Left ventricle myocardium superior (tissue), 1 donor: Measurements from ENCODE around the gene CCDC92. TPM values are rescaled to one million over a fixed set of nuclear protein-coding genes. Genes with fewer than 3 reads are reported as not detected.

ENCODE experiments used
- total RNA-seq: library from RNA; stranded (reverse); fragmentation: NEBNext Ultra II Directional; extraction: Animal tissue kit (Norgen Biotek cat#: 25700); gene quantifications from one replicate; pipeline ENCODE4 v1.2.1, GENCODE V29; 2021
- donor health status: DM: no; HTN: yes; CAD: no; lungs with severe emphysema.

Gene CCDC92
- total RNA-seq, 1 donor from 2014 or later = 54.0 TPM

Other genes starting within 250 kb of the CCDC92 start
- gene DNAH10, start 210.5 kb downstream of the CCDC92 start, total RNA-seq = 0.25 TPM
- gene ZNF664, start 384 bp upstream of the CCDC92 start, total RNA-seq = 85.2 TPM